Adrenal gland (tissue), 5 donors: ENCODE data around the gene ANKMY1.

ENCODE experiments used
- CTCF ChIP-seq, 6 experiments: fragments of 450-650 bp in 4 of 6; fragments of 200-600 bp in 2 of 6; sonication (generic) in 1 of 6; IDR thresholded peaks; 1 replicate in 5 of 6; 2 replicates in 1 of 6; pipeline versions ENCODE4 v1.5.1 to v1.8.0; 2016 to 2021; ENCODE audit warnings: antibody characterized with exemption in 6 of 6, mild to moderate bottlenecking in 2 of 6, moderate library complexity in 1 of 6
- POLR2A ChIP-seq, 2 donors: fragments of 450-650 bp; IDR thresholded peaks; one replicate each; pipeline ENCODE4 v1.6.1; 2017; ENCODE audit warnings: antibody characterized with exemption in 2 of 2, mild to moderate bottlenecking in 2 of 2, moderate library complexity in 1 of 2
- donor health status: DM: no; HTN: no; CAD: no.

- no peak for TF ChIP-seq CTCF (IDR thresholded peaks at IDR 0.05)
- no peak for TF ChIP-seq POLR2A (IDR thresholded peaks at IDR 0.05)
Measured at GRCh38 chr2:240480834-240481623, 76.8 kb downstream of the ANKMY1 start.
